Breast epithelium (tissue), 3 donors: ENCODE data around the gene ZNF575.

Experiments used
- POLR2A ChIP-seq: fragments of 450-650 bp; IDR thresholded peaks from one replicate; pipeline ENCODE4 v1.6.1; 2016; ENCODE audit warnings: antibody characterized with exemption, mild to moderate bottlenecking, moderate library complexity
- POLR2AphosphoS5 ChIP-seq, 3 donors: sonication (generic); formaldehyde crosslinking; IDR thresholded peaks; one replicate each; pipeline ENCODE4 v1.6.1; 2017; ENCODE audit warnings: antibody characterized with exemption in 3 of 3
- TF ChIP-seq, protein P1 (sequence below), 3 donors: fragments of 450-650 bp; IDR thresholded peaks; one replicate each; pipeline ENCODE4 v1.5.1; 2016 to 2017; ENCODE audit warnings: antibody characterized with exemption in 3 of 3, mild to moderate bottlenecking in 3 of 3, moderate library complexity in 3 of 3

DNA sequence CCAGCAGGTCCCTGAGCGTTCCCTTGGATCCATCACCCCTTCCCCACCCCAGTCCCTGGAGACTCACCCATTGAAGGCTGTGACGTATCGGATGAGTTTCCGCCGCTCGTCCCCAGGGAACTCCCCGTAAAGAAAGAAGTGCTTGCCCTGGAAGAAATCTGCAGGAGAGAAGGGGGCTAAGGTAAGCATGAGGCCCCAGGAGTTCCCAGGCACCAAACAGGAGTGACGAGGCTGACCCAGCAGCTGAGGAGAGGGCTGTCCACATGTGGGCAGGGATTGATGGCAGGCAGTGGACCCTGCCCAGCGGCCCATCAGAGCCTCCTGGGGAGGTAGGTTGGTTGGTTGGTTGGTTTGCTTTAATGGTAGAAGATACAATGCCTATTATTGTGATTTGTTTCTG is 11.1 kb downstream of the ZNF575 start:
- TF ChIP-seq, protein P1, sequence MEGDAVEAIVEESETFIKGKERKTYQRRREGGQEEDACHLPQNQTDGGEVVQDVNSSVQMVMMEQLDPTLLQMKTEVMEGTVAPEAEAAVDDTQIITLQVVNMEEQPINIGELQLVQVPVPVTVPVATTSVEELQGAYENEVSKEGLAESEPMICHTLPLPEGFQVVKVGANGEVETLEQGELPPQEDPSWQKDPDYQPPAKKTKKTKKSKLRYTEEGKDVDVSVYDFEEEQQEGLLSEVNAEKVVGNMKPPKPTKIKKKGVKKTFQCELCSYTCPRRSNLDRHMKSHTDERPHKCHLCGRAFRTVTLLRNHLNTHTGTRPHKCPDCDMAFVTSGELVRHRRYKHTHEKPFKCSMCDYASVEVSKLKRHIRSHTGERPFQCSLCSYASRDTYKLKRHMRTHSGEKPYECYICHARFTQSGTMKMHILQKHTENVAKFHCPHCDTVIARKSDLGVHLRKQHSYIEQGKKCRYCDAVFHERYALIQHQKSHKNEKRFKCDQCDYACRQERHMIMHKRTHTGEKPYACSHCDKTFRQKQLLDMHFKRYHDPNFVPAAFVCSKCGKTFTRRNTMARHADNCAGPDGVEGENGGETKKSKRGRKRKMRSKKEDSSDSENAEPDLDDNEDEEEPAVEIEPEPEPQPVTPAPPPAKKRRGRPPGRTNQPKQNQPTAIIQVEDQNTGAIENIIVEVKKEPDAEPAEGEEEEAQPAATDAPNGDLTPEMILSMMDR (IDR thresholded peaks at IDR 0.05), result no peak
- TF ChIP-seq POLR2A, result no peak
- TF ChIP-seq POLR2AphosphoS5 (IDR thresholded peaks at IDR 0.05), result no peak
